TTC549 (cell line): ENCODE data around the gene P2RX7.
"Not testable (repeated sequence)": the region's sequence is repeated elsewhere in the genome, so short reads cannot be mapped to it uniquely, and the experiment has no call there.

ENCODE experiments used
- FAIRE-seq: peaks from 2 replicates; lab custom pipeline; 2012; peaks lifted over from hg19 to GRCh38; lab: Jason Lieb, UNC

The P2RX7 gene

GRCh38 chr12:121209221-121209620 lies 76.5 kb downstream of the P2RX7 start:
- FAIRE-seq: no peak

DNA sequence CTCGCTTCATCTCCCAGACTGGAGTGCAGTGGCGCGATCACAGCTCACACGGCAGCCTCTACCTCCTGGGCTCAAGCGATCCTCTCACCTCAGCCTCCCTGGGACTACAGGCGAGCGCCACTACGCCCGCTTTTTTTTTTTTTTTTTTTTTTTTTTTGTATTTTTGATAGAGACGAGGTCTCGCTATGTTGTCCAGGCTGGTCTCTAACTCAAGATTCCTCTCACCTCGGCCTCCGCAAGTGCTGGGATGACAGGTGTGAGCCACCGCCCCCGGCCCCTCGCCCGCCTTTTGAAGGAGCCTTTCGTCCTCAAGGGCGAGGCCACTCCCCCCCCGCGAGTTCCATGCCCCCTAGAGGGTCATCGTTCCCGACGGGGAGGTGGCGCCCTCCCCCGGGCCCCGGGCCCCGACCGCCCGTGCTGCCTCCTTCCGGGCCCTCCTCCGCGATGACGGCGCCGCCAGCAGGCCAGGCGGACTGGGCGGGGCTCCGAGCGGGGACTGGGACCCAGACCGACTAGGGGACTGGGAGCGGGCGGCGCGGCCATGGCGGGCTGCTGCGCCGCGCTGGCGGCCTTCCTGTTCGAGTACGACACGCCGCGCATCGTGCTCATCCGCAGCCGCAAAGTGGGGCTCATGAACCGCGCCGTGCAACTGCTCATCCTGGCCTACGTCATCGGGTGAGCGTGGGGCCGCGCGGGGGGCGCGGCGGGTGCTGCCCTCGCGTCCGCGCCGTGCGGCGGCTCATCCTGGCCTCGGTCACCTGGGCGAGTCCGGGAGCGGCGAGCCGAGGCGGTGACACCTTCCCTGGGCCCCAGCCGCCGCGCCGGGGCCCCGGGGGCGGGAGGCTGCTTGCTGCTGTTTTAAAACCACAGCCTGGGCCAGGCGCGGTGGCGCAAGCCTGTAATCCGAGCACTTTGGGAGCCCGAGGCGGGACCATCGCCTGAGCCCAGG lies 77.2 kb downstream of the P2RX7 start, which contains the start of gene P2RX4:
Gene P2RX4, plus strand, starts transcription at position 506 of the 949 bp plus-strand sequence. Its CDS starts 36 bp downstream, at position 542.
- FAIRE-seq: no peak

DNA sequence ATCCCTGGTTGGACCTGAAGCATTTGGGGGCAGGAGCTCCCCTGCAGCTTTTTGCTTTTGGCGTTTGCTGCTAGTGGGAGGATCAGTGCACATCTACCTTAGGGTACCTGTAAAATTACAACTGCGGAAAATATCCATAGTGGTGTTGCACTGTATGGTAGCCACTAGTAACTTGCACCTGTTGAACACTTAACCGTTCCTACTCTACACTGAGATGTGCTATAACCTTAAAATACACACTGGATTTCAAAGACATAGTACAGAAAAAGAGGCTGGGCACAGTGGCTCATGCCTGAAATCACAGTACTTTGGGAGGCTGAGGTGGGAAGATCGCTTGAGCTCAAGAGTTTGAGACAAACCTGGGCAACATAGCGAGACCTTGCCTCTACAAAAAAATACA lies 80.2 kb downstream of the P2RX7 start:
- no peak for FAIRE-seq

GRCh38 chr12:121214166-121214777 lies 81.6 kb downstream of the P2RX7 start:
- FAIRE-seq: no peak

DNA sequence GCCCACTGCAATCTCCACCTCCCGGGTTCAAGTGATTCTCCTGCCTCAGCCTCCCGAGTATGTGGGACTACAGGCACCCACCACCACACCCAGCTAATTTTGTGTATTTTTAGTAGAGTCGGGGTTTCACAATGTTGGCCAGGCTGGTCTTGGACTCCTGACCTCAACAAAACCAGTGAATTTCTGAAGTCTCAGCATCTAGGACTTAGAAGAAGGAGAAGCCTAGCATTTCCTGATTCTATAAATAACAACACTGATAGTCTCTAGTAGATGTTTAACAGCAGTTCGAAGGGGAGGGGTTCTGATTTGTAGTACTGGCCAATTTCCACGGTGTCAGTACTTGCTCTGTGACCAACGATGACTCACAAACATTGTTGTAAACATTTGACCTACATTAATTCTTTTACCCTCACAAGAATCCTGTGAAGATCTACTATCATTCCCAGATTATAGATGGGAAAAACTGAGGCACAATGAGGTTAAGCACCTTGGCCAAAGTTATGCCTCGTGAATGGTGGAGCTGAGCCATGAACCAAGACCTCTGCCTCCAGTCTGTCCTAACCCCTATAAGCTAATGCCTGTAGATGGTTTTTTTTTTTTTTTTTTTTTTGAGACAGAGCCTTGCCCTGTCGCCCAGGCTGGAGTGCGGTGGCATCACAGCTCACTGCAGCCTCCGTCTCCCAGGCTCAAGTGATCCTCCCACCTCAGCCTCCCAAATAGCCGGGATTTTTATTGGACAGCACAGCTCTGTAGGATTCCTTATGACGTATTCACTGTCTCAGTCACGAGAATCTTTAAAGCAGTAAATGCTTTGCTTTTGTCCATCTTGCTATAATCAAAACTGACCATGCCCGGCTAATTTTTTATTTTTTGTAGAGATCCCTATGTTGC lies 82.4 kb downstream of the P2RX7 start:
- no peak for FAIRE-seq

DNA sequence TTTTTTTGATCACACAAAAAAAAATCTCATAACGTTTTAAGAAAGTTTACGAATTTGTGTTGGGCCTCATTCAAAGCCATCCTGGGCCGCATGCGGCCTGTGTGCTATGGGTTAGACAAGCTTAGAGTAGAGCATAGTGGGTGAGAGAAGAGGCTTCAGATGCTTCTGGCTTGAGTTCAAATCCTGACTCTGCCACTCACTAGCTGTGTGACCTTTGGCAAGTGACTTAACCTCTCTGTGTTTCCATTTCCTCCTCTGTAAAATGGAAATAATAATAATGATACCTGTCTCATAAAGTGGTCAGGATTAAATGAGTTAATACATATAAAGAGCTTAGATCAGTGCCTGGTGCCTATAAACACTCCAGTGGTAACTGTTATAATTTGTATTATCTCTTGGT lies 83.4 kb downstream of the P2RX7 start:
- no peak for FAIRE-seq

GRCh38 chr12:121217063-121217462 lies 84.4 kb downstream of the P2RX7 start:
- no peak for FAIRE-seq

DNA sequence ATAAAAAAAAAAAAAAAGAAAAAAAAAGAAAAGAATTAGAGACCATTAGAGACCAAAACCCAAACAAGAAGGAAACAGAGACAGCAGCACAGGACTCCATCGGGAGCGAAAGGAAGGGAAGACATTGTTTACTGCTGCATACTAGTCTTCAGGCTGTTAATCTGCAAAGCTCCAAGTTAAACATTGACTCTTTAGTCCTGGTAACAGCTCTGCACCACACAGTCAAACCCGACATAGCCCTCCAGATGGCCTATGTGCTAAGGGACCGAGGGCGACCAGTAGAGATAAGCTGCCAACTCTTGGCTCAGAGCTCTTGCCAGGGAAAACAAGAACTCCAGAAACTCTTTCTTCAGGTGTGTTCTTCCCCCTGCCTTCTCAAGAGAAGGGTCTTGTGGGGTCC lies 85.1 kb downstream of the P2RX7 start:
- no peak for FAIRE-seq

- no peak for FAIRE-seq
Observed at GRCh38 chr12:121218588-121219352, 86.1 kb downstream of the P2RX7 start.

GRCh38 chr12:121219353-121219986 lies 86.8 kb downstream of the P2RX7 start:
- FAIRE-seq: no peak

GRCh38 chr12:121222847-121223246 lies 90.2 kb downstream of the P2RX7 start:
- FAIRE-seq: no peak

- no peak for FAIRE-seq
Observed at GRCh38 chr12:121223292-121224285, 90.9 kb downstream of the P2RX7 start.

- FAIRE-seq: no peak
Observed at GRCh38 chr12:121224591-121224990, 91.9 kb downstream of the P2RX7 start.

GRCh38 chr12:121226399-121226798 lies 93.7 kb downstream of the P2RX7 start:
- FAIRE-seq: no peak

GRCh38 chr12:121226871-121227270 lies 94.2 kb downstream of the P2RX7 start:
- FAIRE-seq: not testable (repeated sequence)

DNA sequence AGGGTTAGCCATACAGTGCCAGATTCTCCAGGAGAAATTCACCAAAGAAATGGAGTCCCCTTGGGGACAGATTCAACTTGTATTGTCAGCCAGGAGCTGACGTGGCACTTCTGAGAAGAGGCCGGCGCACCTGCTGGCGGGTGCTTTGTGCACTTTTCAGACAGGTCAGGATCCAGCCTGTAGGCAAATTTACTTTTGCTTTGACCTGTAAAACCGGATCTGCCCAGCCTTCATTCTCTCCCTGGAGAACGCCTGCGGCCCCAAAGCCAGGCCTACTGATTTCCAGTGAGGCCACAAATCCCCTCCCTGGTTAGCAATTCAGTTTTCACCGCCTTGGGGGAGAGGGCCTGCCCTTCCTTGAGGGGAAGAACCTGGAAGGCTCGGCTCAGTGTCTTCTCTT lies 94.6 kb downstream of the P2RX7 start:
- no peak for FAIRE-seq

- no peak for FAIRE-seq
Observed at GRCh38 chr12:121228919-121229665, 96.4 kb downstream of the P2RX7 start.

GRCh38 chr12:121229826-121230537 lies 97.3 kb downstream of the P2RX7 start:
- FAIRE-seq: not testable (repeated sequence)

DNA sequence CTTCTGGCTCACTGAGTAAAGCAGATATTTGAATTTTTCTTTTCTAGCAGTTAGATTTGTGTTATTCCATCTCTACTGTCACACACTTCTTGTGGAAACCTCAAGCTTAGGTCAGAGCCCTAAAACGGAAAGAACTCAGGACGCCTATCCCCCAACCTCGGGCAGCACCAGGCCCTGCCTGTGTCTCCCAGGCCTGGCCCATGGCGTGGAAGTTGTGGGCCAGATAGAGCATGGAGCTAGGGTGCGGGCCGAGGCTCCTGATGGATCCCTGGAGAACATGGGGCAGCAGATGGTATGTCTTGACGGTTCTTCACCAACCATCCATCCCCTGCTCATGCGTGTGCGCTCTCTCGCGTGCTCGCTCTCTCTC lies 97.8 kb downstream of the P2RX7 start:
- FAIRE-seq: no peak
